ENCODE results near the gene MITF. TPM values are rescaled to one million over a fixed set of nuclear protein-coding genes. Genes with fewer than 3 reads are reported as not detected.
A peak's percentile ranks its signal among the peaks of the same experiment; 100 is the strongest.

Gene MITF
- total and polyA plus RNA-seq, 7 donors: 11.8 to 98.1 (median 49.9) TPM

DNA sequence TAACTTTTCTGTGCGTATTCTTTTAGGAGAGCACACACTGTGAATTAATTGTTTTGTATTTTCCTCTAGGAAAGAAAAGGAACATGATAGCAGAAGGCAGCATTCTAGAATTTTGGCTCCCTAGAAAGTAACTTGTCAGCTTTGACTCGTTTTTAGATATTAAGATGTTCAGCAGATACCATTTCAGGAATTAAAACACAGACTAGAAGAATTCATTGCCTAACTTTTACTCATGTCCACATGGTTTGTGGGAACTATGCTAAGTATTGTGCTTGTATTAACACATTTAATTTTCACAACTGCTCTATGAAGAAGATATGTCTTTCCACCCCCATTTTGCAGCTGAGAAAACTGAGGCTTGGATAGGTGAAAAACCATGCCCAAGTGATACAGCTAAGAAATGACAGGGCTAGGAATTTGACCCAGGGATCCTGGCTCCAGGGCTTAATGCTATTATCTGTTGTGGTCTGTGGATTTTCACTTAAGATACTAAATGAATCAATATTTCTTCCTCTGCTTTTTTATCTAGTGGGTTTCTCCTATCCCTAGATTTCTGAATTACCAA is 128.8 kb downstream of the MITF start:
- H3K27ac ChIP-seq: no peak overlapping the region
- no peaks in the 10 kb centered on the region for H3K27me3 ChIP-seq (ENCODE audit: insufficient read depth in 3 of 3, low read length in 2 of 3)
- TF ChIP-seq CTCF (IDR thresholded peaks at IDR 0.05): no peak
- peaks cover 43% of the 10 kb centered on the region for H3K4me1 ChIP-seq
- H3K4me3 ChIP-seq: no peak overlapping the region
- 64 to 79% (median 65%) methylated on average over 2 of the region's 2 CpGs for WGBS, 3 donors
- no peaks in the 10 kb centered on the region for H3K9me3 ChIP-seq
- no peak for DNase-seq
- intact Hi-C loops (cut with DNase I): loop anchor here in 1 of 2 donors (5.0 kb wide), 1 partner anchor 176 kb away; no protein-coding TSS in a partner anchor
- no peak for ATAC-seq
- H3K36me3 ChIP-seq (ENCODE audit: insufficient read depth in 1 of 2, low read depth in 1 of 2): peaks cover 0 to 2% of the 10 kb centered on the region in 2 donors

DNA sequence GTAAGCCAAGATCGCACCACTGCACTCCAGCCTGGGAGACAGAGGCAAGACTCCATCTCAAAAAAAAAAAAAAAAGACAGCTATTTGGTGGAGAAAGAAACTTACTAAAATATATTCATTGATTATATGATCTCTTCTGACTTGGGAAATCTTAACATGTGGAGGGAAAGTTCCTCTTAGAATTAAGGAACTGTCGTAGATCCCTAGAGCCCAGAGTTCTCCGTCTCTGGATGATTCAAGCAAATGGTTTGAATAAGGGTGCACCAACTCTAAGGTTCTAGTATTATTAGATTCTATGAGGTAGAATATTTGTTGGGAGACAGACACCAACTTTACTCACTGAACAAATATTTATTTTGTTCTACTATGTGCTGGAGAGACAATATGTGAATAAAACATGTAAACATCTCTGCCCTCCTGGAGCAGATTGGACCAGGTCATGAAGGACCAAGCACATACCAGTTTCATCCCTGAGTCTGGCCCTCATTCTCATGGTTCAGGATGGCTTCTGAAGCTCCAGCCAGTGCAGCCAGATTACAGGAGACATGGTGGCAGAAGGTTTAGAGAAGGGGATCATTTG is 129.7 kb downstream of the MITF start:
- intact Hi-C loops (cut with DNase I): loop anchor here in 1 of 2 donors (5.0 kb wide), 1 partner anchor 177 kb away; no protein-coding TSS in a partner anchor
- no peaks in the 10 kb centered on the region for H3K27me3 ChIP-seq (ENCODE audit: insufficient read depth in 3 of 3, low read length in 2 of 3)
- H3K36me3 ChIP-seq (ENCODE audit: insufficient read depth in 1 of 2, low read depth in 1 of 2): peaks cover 0 to 2% of the 10 kb centered on the region in 2 donors
- TF ChIP-seq CTCF (IDR thresholded peaks at IDR 0.05): no peak
- H3K27ac ChIP-seq: peak overlapping the region; percentile 77
- no peaks in the 10 kb centered on the region for H3K9me3 ChIP-seq
- DNase-seq: no peak
- no peak for ATAC-seq
- H3K4me1 ChIP-seq: peaks cover 52% of the 10 kb centered on the region
- 91 to 96% (median 95%) methylated on average over 3 of the region's 3 CpGs for WGBS, 3 donors
- H3K4me3 ChIP-seq: no peak overlapping the region

- intact Hi-C loops (cut with DNase I): loop anchor here in 1 of 2 donors (5.0 kb wide), 1 partner anchor 177 kb away; no protein-coding TSS in a partner anchor
- peaks cover 0 to 2% of the 10 kb centered on the region in 2 donors for H3K36me3 ChIP-seq (ENCODE audit: insufficient read depth in 1 of 2, low read depth in 1 of 2)
- no peak for ATAC-seq
- 93 to 98% (median 96%) methylated on average over 5 of the region's 5 CpGs for WGBS, 3 donors
- DNase-seq: no peak
- no peak for TF ChIP-seq CTCF (IDR thresholded peaks at IDR 0.05)
- no peaks in the 10 kb centered on the region for H3K27me3 ChIP-seq (ENCODE audit: insufficient read depth in 3 of 3, low read length in 2 of 3)
- no peak overlapping the region for H3K4me3 ChIP-seq
- peak overlapping the region; percentile 77 for H3K27ac ChIP-seq
- H3K9me3 ChIP-seq: no peaks in the 10 kb centered on the region
- peaks cover 48% of the 10 kb centered on the region for H3K4me1 ChIP-seq
These were observed 130.4 kb downstream of the MITF start for GRCh38 chr3:69869643-69870042.

DNA sequence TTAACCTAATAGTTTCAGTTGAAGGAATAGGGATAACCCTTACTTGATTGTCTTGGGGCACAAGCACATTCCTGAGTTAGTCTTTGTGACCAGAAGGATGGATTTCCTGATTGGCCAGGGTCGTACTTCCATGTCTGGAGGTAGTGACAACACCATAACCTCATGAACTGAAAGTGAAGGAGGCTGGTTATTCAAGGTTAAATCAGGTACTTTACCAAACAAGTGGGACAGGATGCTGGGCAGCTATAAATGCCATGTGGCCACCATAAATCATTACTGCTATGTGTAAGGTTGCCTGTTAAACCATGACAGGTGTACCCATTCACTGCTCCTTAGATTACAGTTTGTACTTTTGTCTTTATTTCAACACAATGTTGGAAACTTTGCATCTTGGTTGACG is 132.0 kb downstream of the MITF start:
- H3K9me3 ChIP-seq: no peaks in the 10 kb centered on the region
- no peak for TF ChIP-seq CTCF (IDR thresholded peaks at IDR 0.05)
- H3K36me3 ChIP-seq (ENCODE audit: insufficient read depth in 1 of 2, low read depth in 1 of 2): peaks cover 0 to 2% of the 10 kb centered on the region in 2 donors
- no peak for DNase-seq
- intact Hi-C loops (cut with DNase I): no loop called here
- no peak overlapping the region for H3K4me3 ChIP-seq
- ATAC-seq: peak; percentile 93 to 96 (median 94)
- no peaks in the 10 kb centered on the region for H3K27me3 ChIP-seq (ENCODE audit: insufficient read depth in 3 of 3, low read length in 2 of 3)
- H3K27ac ChIP-seq: peak overlapping the region; percentile 77
- peaks cover 41% of the 10 kb centered on the region for H3K4me1 ChIP-seq
- 27 to 40% (median 33%) methylated on average over 2 of the region's 2 CpGs for WGBS, 3 donors

All from psoas muscle (tissue), 8 donors.